HPDE6-E6E7 (cell line): Measurements from ENCODE around the gene EDARADD.
"Not testable (repeated sequence)": the region's sequence is repeated elsewhere in the genome, so short reads cannot be mapped to it uniquely, and the experiment has no call there.

ENCODE experiments used
- DNase-seq: peaks from one replicate; pipeline ENCODE4 v3.0.0; 2011; ENCODE audit warnings: missing footprints; ENCODE audit errors: extremely low spot score

Gene EDARADD

GRCh38 chr1:236393681-236394481 is at the start of gene EDARADD:
EDARADD (plus strand) TSS chr1:236394286; CDS start chr1:236394445, 159 bp downstream.
- DNase-seq, result no peak

- DNase-seq, result peak; percentile 33
Observed at GRCh38 chr1:236345728-236346127, 48.4 kb upstream of the EDARADD start.

- no peak for DNase-seq
Observed at GRCh38 chr1:236348071-236348470, 46.0 kb upstream of the EDARADD start.

- no peak for DNase-seq
Observed at GRCh38 chr1:236350308-236350707, 43.8 kb upstream of the EDARADD start.

- DNase-seq, result no peak
Observed at GRCh38 chr1:236351875-236352573, 42.1 kb upstream of the EDARADD start.

GRCh38 chr1:236352747-236353146 is 41.3 kb upstream of the EDARADD start:
- DNase-seq, result not testable (repeated sequence)

GRCh38 chr1:236353813-236354212 is 40.3 kb upstream of the EDARADD start:
- DNase-seq, result no peak

GRCh38 chr1:236354330-236355147 is 39.5 kb upstream of the EDARADD start:
- no peak for DNase-seq

- DNase-seq, result no peak
Observed at GRCh38 chr1:236356141-236356540, 37.9 kb upstream of the EDARADD start.

GRCh38 chr1:236361909-236362590 is 32.0 kb upstream of the EDARADD start:
- no peak for DNase-seq

- no peak for DNase-seq
Observed at GRCh38 chr1:236363237-236363636, 30.8 kb upstream of the EDARADD start.

- no peak for DNase-seq
Observed at GRCh38 chr1:236365999-236366570, 28.0 kb upstream of the EDARADD start.

GRCh38 chr1:236366681-236367080 is 27.4 kb upstream of the EDARADD start:
- not testable (repeated sequence) for DNase-seq

GRCh38 chr1:236370420-236370819 is 23.7 kb upstream of the EDARADD start:
- DNase-seq, result no peak

GRCh38 chr1:236371083-236371482 is 23.0 kb upstream of the EDARADD start:
- DNase-seq, result no peak

GRCh38 chr1:236377832-236378535 is 16.1 kb upstream of the EDARADD start:
- DNase-seq, result no peak

GRCh38 chr1:236381565-236382158 is 12.4 kb upstream of the EDARADD start:
- no peak for DNase-seq

- no peak for DNase-seq
Observed at GRCh38 chr1:236388332-236388731, 5.8 kb upstream of the EDARADD start.

- DNase-seq, result no peak
Observed at GRCh38 chr1:236389253-236389652, 4.8 kb upstream of the EDARADD start.

GRCh38 chr1:236391008-236391407 is 3.1 kb upstream of the EDARADD start:
- no peak for DNase-seq
